ENCODE results near the gene CYP11A1.

Gene CYP11A1

DNA sequence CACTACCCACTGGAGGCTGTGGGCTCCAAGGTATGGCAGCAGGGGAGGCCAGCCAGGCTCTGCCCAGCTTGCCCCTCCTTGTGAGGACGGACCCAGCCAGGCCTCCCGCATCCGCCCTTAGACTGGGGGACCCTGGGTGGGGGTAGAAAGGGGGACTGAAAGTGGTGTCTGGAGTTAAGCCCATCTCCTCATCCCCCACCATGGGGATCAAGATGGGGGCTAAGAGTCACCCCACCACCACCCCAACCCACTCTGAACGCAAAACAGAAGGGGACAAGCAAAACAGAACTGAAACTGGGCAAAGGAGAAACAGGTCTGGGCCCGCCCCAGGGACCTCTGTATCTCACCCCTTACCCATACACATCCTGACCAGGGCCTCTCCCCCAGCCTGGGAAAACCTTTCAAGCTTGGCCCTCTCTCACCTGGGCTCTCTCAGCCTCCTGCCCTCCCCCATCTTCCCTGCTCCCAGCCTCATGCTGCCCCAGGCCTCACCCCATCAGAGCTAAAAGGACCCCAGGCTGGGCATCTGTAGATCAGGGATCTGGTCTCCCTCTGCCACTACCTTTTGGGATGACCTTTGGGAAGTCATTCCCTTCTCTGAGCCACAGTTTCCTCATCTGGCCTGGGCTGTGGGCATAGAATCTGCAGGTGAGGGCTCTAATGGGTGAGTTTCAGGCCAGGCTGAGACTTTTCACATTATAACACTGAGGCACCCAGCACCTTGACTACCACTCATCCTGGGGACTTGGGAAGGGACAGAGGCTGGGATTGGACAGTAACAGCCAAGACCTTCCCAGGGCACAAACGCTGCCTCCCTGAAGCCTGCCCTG is 30.0 kb upstream of the CYP11A1 start:
- TF ChIP-seq, protein P1, sequence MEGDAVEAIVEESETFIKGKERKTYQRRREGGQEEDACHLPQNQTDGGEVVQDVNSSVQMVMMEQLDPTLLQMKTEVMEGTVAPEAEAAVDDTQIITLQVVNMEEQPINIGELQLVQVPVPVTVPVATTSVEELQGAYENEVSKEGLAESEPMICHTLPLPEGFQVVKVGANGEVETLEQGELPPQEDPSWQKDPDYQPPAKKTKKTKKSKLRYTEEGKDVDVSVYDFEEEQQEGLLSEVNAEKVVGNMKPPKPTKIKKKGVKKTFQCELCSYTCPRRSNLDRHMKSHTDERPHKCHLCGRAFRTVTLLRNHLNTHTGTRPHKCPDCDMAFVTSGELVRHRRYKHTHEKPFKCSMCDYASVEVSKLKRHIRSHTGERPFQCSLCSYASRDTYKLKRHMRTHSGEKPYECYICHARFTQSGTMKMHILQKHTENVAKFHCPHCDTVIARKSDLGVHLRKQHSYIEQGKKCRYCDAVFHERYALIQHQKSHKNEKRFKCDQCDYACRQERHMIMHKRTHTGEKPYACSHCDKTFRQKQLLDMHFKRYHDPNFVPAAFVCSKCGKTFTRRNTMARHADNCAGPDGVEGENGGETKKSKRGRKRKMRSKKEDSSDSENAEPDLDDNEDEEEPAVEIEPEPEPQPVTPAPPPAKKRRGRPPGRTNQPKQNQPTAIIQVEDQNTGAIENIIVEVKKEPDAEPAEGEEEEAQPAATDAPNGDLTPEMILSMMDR (IDR thresholded peaks at IDR 0.05; ENCODE audit: low read depth, low read length, missing control alignments), result no peak
- H3K4me3 ChIP-seq (replicated peaks; ENCODE audit: low read depth, low read length), result no peak overlapping the region
- no peak for DNase-seq (ENCODE audit: extremely low read depth, low read depth)

DNA sequence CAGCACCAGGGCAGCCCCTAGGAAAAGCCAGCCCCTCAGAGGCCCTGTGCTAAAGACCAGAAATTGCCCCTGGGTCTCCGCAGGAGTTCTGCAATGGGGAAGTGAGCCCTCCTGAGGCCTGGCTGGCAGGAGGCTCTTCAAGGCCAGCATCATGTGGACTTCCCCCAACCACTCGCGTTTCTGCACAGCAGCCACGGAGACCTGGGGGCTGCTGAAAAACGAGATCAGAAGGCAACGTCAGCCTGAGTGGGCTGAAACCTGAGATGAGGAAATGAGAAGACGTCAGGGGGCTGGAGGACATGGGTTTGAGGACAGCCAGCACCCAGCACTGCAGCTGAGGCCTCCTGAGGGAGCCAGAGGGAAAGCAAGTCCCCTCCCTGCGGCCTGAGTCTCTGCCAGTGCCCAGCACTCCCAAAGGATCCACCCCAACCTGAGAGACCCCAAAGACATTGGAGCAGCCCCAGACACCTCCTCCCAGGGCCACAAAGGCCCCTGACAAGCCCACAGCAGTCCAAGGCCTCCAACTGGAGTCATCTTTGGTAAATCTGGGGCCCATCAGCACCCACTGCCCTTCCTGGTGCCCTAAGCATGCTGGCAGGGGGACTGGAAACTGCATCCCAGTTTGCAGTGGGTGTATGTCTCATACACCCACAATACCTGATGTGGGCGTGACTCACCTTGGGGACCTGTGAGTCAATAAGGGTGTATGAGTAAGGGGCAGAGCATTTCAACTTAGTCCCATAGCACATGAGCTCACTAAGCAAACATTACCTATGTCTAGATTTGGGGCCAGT is 29.2 kb upstream of the CYP11A1 start:
- no peak overlapping the region for H3K4me3 ChIP-seq (replicated peaks; ENCODE audit: low read depth, low read length)
- TF ChIP-seq, protein P1 (IDR thresholded peaks at IDR 0.05; ENCODE audit: low read depth, low read length, missing control alignments), result no peak
- no peak for DNase-seq (ENCODE audit: extremely low read depth, low read depth)

DNA sequence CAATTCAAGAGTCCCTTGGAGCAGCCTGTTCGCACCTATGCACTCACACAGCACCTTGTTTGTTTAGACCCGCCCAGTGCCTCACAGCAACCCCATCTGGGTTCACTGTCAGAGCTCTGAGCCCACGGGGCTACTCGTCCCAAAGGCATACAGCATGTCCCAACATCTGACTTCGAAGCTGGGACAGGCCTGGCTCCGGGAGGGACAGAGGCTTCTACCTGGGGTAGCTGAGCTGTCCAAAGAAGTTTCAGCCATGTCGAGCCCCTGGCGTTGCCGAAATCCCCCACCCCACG is 28.6 kb upstream of the CYP11A1 start:
- H3K4me3 ChIP-seq (replicated peaks; ENCODE audit: low read depth, low read length), result no peak overlapping the region
- TF ChIP-seq, protein P1 (IDR thresholded peaks at IDR 0.05; ENCODE audit: low read depth, low read length, missing control alignments), result no peak
- no peak for DNase-seq (ENCODE audit: extremely low read depth, low read depth)

DNA sequence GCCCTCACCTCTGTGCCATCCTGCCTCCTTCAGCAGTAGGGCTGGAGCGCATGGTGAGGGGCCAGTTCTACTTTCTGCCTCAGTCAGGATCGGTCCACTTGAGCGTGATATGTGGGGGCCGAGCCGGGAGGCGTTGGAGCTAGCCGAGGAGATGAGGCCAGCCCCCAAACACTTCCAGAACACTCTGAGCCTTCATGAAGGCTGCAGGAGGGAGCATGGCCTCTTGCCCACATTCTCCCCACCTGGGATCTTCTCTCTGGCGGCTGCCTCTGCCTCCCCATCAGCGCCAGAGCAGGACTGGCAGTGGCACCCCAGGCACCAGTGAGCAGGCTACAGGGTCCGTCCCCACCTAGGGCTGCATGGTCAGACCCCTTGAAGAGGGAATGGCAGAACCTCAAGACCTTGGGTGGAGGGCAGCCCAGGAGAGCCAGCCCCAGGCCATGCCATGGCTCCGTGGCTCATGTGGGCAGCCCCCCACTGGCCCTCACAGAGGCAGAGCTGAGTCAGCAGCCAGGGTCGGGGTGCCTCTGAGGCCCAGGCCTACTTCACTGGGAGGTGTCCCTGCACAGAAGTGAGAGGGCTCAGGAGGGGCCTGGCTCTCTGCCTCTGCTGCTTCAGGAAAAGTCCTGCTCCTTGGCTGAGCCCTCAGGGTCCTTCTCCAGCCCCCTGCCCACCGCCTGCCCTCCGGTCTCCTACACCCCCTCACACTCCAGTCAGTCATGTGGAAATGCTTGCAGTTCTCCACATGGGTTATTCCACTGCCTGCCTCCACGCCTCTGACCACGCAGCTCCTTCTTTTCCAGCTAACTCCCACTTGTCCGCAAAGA is 28.1 kb upstream of the CYP11A1 start:
- TF ChIP-seq, protein P1 (IDR thresholded peaks at IDR 0.05; ENCODE audit: low read depth, low read length, missing control alignments), result no peak
- DNase-seq (ENCODE audit: extremely low read depth, low read depth), result no peak
- H3K4me3 ChIP-seq (replicated peaks; ENCODE audit: low read depth, low read length), result no peak overlapping the region

DNA sequence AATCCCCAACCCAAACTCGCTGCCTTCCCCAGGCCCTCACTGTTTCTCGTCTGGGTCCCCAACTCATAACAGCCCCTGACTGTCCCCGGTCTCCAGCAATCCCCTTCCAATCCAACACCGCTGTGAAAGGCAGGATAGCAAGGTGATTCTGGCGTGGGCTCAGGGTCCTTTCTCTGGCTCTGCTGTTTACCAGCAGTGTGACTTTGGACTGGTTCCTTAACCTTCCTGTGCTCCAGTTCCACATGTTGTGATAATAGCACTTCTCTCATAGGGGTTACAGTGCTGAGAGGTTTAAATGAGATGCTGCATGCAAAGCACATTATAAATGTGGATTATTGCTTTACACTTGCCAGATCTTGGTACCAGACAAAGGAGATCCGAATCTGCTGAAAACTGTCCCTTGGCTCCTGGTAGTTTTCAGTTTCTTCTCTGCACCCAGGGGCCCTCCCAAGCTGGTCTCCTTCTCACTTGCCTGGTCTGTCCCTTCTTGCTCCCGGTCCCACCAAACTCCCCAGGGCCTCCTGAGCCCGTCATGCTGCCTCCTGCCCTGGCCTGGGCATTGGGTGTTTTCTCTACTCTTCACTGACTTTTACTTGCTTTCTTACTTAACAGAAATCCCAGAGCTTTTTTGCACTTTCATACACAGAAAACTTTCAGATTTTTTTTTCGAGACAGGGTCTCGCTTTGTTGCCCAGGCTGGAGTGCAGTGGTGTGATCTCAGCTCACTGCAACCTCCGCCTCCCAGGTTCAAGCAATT is 26.8 kb upstream of the CYP11A1 start:
- no peak for DNase-seq (ENCODE audit: extremely low read depth, low read depth)
- TF ChIP-seq, protein P1 (IDR thresholded peaks at IDR 0.05; ENCODE audit: low read depth, low read length, missing control alignments), result no peak
- H3K4me3 ChIP-seq (replicated peaks; ENCODE audit: low read depth, low read length), result no peak overlapping the region

DNA sequence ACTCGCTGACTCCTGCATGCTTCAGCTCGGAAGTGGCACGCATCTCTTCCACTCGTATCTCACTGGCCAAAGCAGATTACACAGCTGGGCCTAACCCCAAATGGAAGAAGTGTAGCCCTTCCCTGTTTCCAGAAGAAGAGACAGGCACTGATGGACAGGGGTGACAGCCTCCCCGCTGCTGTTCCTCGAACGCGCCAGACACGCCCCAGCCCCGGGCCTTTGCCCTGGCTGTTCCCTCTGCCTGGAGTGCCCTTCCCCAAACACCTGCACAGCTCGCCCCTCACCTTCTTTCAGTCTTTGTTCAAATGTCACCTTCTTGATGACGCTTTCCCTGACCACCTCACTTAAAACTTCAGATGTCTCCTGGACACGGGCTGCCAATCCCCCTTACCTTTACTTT is 26.0 kb upstream of the CYP11A1 start:
- no peak overlapping the region for H3K4me3 ChIP-seq (replicated peaks; ENCODE audit: low read depth, low read length)
- no peak for DNase-seq (ENCODE audit: extremely low read depth, low read depth)
- TF ChIP-seq, protein P1 (IDR thresholded peaks at IDR 0.05; ENCODE audit: low read depth, low read length, missing control alignments), result no peak

All from HFF-Myc (cell line).